ENCODE results near the gene ARHGAP24. TPM values are rescaled to one million over a fixed set of nuclear protein-coding genes. Genes with fewer than 3 reads are reported as not detected.

Gene ARHGAP24
- total RNA-seq, 1 experiment from 2014 or later, result 1.3 TPM

- H3K27me3 ChIP-seq (ENCODE audit: insufficient read depth, low read length), result no peaks in the 10 kb centered on the region
- no peaks in the 10 kb centered on the region for H3K36me3 ChIP-seq (ENCODE audit: control insufficient read depth in 1 of 2, insufficient read depth in 2 of 2, low read length in 2 of 2)
- peaks cover 16 to 54% of the 10 kb centered on the region in 2 experiments for H3K4me1 ChIP-seq (ENCODE audit: control insufficient read depth in 1 of 2, insufficient read depth in 2 of 2, low read length in 2 of 2)
- H3K9ac ChIP-seq (ENCODE audit: low read length), result no peak overlapping the region
- peak overlapping the region; percentile 50 for H3K4me2 ChIP-seq (ENCODE audit: low read length)
- ChIA-PET RAD21 (ENCODE audit: low non-redundant PET in 1 of 2, low total read pairs in 2 of 2, uncharacterized antibody in 2 of 2, unreplicated experiment in 2 of 2) (interaction anchor here in 1 of 2 experiments (0.5 kb wide), 1 partner anchor 130 kb away, joined by 3 read pairs; no protein-coding TSS in a partner anchor), CTCF (interaction anchor here (1.2 to 1.4 kb wide), 2 partner anchors 323 to 484 kb away, joined by 3 read pairs; no protein-coding TSS in a partner anchor), POLR2A (no interaction called here)
- intact Hi-C loops (cut with micrococcal nuclease), result loop anchor here (10.0 kb wide), 1 partner anchor 266 kb away; the partner anchor contains the start of gene ARHGAP24
- BruUV-seq (replicated peaks), result no TSS peak
- no peak for TF ChIP-seq EZH2phosphoT487 (IDR thresholded peaks at IDR 0.05; ENCODE audit: borderline replicate concordance)
- TF ChIP-seq POLR2AphosphoS5 (IDR thresholded peaks at IDR 0.05; ENCODE audit: low read depth, low read length), result no peak
- no peak for TF ChIP-seq POLR2A (IDR thresholded peaks at IDR 0.05; ENCODE audit: borderline replicate concordance, extremely low read depth, insufficient read depth, insufficient read length)
- TF ChIP-seq ELF1 (IDR thresholded peaks at IDR 0.05; ENCODE audit: borderline replicate concordance, low read depth), result no peak
- TF ChIP-seq ATF3 (IDR thresholded peaks at IDR 0.05), result no peak
- TF ChIP-seq, protein P1, sequence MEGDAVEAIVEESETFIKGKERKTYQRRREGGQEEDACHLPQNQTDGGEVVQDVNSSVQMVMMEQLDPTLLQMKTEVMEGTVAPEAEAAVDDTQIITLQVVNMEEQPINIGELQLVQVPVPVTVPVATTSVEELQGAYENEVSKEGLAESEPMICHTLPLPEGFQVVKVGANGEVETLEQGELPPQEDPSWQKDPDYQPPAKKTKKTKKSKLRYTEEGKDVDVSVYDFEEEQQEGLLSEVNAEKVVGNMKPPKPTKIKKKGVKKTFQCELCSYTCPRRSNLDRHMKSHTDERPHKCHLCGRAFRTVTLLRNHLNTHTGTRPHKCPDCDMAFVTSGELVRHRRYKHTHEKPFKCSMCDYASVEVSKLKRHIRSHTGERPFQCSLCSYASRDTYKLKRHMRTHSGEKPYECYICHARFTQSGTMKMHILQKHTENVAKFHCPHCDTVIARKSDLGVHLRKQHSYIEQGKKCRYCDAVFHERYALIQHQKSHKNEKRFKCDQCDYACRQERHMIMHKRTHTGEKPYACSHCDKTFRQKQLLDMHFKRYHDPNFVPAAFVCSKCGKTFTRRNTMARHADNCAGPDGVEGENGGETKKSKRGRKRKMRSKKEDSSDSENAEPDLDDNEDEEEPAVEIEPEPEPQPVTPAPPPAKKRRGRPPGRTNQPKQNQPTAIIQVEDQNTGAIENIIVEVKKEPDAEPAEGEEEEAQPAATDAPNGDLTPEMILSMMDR (IDR thresholded peaks at IDR 0.05 in 2 of 3, conservative IDR thresholded peaks at IDR 0.05 in 1 of 3; ENCODE audit: borderline replicate concordance in 1 of 3, insufficient read depth in 1 of 3, low read depth in 2 of 3, low read length in 2 of 3), result no peak
- 0 out of 2 replicates have a peak, but pooled peaks have one; percentile 45 for TF ChIP-seq CEBPB (IDR thresholded peaks at IDR 0.05; ENCODE audit: low read depth)
- no peak for TF ChIP-seq SRF (IDR thresholded peaks at IDR 0.05; ENCODE audit: low read depth)
- no peak for TF ChIP-seq SP1 (IDR thresholded peaks at IDR 0.05; ENCODE audit: low read depth)
- no peak for TF ChIP-seq MAX (IDR thresholded peaks at IDR 0.05)
- no peak for TF ChIP-seq EGR1 (IDR thresholded peaks at IDR 0.05; ENCODE audit: low read depth)
- TF ChIP-seq YY1 (IDR thresholded peaks at IDR 0.05; ENCODE audit: extremely low read depth, insufficient replicate concordance, low read depth, low read length), result no peak
- no peak for TF ChIP-seq REST (IDR thresholded peaks at IDR 0.05; ENCODE audit: low read depth)
- TF ChIP-seq, protein P2, sequence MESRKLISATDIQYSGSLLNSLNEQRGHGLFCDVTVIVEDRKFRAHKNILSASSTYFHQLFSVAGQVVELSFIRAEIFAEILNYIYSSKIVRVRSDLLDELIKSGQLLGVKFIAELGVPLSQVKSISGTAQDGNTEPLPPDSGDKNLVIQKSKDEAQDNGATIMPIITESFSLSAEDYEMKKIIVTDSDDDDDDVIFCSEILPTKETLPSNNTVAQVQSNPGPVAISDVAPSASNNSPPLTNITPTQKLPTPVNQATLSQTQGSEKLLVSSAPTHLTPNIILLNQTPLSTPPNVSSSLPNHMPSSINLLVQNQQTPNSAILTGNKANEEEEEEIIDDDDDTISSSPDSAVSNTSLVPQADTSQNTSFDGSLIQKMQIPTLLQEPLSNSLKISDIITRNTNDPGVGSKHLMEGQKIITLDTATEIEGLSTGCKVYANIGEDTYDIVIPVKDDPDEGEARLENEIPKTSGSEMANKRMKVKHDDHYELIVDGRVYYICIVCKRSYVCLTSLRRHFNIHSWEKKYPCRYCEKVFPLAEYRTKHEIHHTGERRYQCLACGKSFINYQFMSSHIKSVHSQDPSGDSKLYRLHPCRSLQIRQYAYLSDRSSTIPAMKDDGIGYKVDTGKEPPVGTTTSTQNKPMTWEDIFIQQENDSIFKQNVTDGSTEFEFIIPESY (IDR thresholded peaks at IDR 0.05; ENCODE audit: extremely low read depth, insufficient replicate concordance, low read length), result no peak
- TF ChIP-seq SIN3A (IDR thresholded peaks at IDR 0.05; ENCODE audit: low read depth), result no peak
- no peak for TF ChIP-seq ZNF274 (IDR thresholded peaks at IDR 0.05; ENCODE audit: low read depth, low read length)
- TF ChIP-seq RAD21 (IDR thresholded peaks at IDR 0.05; ENCODE audit: low read depth), result no peak
- 0 out of 2 replicates have a peak, but pooled peaks have one; percentile 19 for TF ChIP-seq JUND (IDR thresholded peaks at IDR 0.05)
- TF ChIP-seq FOSL1 (IDR thresholded peaks at IDR 0.05; ENCODE audit: low read depth), result peak; percentile 53; the same call in 1 of the 2 replicates
- no peak for TF ChIP-seq ZFX (IDR thresholded peaks at IDR 0.05)
- no peaks in the 10 kb centered on the region for H3K9me3 ChIP-seq (ENCODE audit: control insufficient read depth in 1 of 2, insufficient read depth in 1 of 2, low read depth in 1 of 2, low read length in 2 of 2)
- no peak overlapping the region; a peak in 1 of 4 replicates for H3K4me3 ChIP-seq (replicated peaks in 1 of 2; ENCODE audit: low read depth in 1 of 2, low read length in 2 of 2)
- DNase-seq (ENCODE audit: low read depth, low spot score) (no peak), ATAC-seq (no peak)
- no peaks in the 10 kb centered on the region for H4K20me1 ChIP-seq (ENCODE audit: insufficient read depth)
- no peaks in the 10 kb centered on the region for H3K79me2 ChIP-seq (ENCODE audit: insufficient read depth, low read length)
- no peak overlapping the region for H3K27ac ChIP-seq (ENCODE audit: low read depth, low read length)
- H3K9me2 ChIP-seq (ENCODE audit: insufficient read depth), result no peaks in the 10 kb centered on the region; the same call in 1 of the 2 replicates
- peak overlapping the region; percentile 84 for H2AFZ ChIP-seq (ENCODE audit: low read depth, low read length, poor library complexity, severe bottlenecking)
Observed at GRCh38 chr4:85740431-85740861, 265.5 kb downstream of the ARHGAP24 start.
